OCI-LY7 (cell line): ENCODE data around the gene GGACT.

Source experiments
- CTCF ChIP-seq: fragments of 200-600 bp; sonication (generic); conservative IDR thresholded peaks from 2 replicates; pipeline ENCODE4 v1.5.1; 2014; ENCODE audit warnings: mild to moderate bottlenecking, antibody characterized with exemption, low read length, moderate library complexity, mixed read lengths
- EZH2phosphoT487 ChIP-seq: fragments of 200-600 bp; sonication (generic); IDR thresholded peaks from 2 replicates; pipeline ENCODE4 v1.6.1; 2018; ENCODE audit warnings: low read depth, borderline replicate concordance, mild to moderate bottlenecking, mixed run types, antibody characterized with exemption, low read length, moderate library complexity, mixed read lengths

- TF ChIP-seq CTCF, result no peak
- no peak for TF ChIP-seq EZH2phosphoT487
These were observed 3.7 kb downstream of the GGACT start for GRCh38 chr13:100584896-100585295.
